Ishikawa (cell line): ENCODE measurements around the gene HOXA2.

ENCODE experiments used
- EGR1 ChIP-seq: IDR thresholded peaks from 2 replicates; pipeline ENCODE4 v1.6.1; 2012
- EP300 ChIP-seq: IDR thresholded peaks from 2 replicates; pipeline ENCODE4 v1.6.1; 2012; ENCODE audit warnings: borderline replicate concordance
- RAD21 ChIP-seq: IDR thresholded peaks from 2 replicates; pipeline ENCODE4 v1.6.1; 2012; ENCODE audit warnings: low read depth
- REST ChIP-seq: IDR thresholded peaks from 2 replicates; pipeline ENCODE4 v1.6.1; 2012; ENCODE audit warnings: low read depth, mild to moderate bottlenecking
- TCF12 ChIP-seq: IDR thresholded peaks from 2 replicates; pipeline ENCODE4 v1.6.1; 2012; ENCODE audit warnings: low read depth
- TEAD4 ChIP-seq: IDR thresholded peaks from 2 replicates; pipeline ENCODE4 v1.6.1; 2012
- USF1 ChIP-seq: IDR thresholded peaks from 2 replicates; pipeline ENCODE4 v1.6.1; 2012
- YY1 ChIP-seq: IDR thresholded peaks from 2 replicates; pipeline ENCODE4 v1.6.1; 2012; ENCODE audit warnings: low read depth

- TF ChIP-seq YY1, result no peak
- no peak for TF ChIP-seq TCF12
- no peak for TF ChIP-seq EP300
- TF ChIP-seq USF1, result no peak
- TF ChIP-seq REST, result no peak
- no peak for TF ChIP-seq RAD21
- TF ChIP-seq EGR1, result no peak
- TF ChIP-seq TEAD4, result no peak
Measured at GRCh38 chr7:27117887-27118491, 15.5 kb upstream of the HOXA2 start.
